H1 (cell line): Measurements from ENCODE around the gene ASCL5. TPM values are rescaled to one million over a fixed set of nuclear protein-coding genes. Genes with fewer than 3 reads are reported as not detected.

Experiments
- EZH2 ChIP-seq: fragments of 200-600 bp; sonication (generic); IDR thresholded peaks from 2 replicates; pipeline ENCODE4 v1.7.1; 2012; ENCODE audit warnings: low read depth, mild to moderate bottlenecking, moderate library complexity, low read length, inconsistent platforms; ENCODE audit not compliant: severe bottlenecking
- HDAC2 ChIP-seq, 2 experiments: fragments of 300-600 bp in 1 of 2; sonication (generic) in 1 of 2; IDR thresholded peaks; 2 replicates each; pipeline ENCODE4 v1.6.1; 2011 to 2012; ENCODE audit warnings: low read depth in 2 of 2, low read length in 2 of 2, mild to moderate bottlenecking in 2 of 2, moderate library complexity in 2 of 2, borderline replicate concordance in 1 of 2, inconsistent platforms in 1 of 2
- KDM1A ChIP-seq: fragments of 200-600, 300-600 bp; sonication (generic); IDR thresholded peaks from 2 replicates; pipeline ENCODE4 v1.7.1; 2016; ENCODE audit warnings: mild to moderate bottlenecking, low read length, borderline replicate concordance
- MAFK ChIP-seq: IDR thresholded peaks from 2 replicates; pipeline ENCODE4 v1.6.1; 2012; ENCODE audit warnings: low read depth, mild to moderate bottlenecking, improper control_type of control experiment, low read length
- SAP30 ChIP-seq: fragments of 300-600 bp; sonication (generic); IDR thresholded peaks from 2 replicates; pipeline ENCODE4 v1.7.1; 2012; ENCODE audit warnings: low read length, moderate library complexity, mild to moderate bottlenecking, inconsistent platforms; ENCODE audit not compliant: insufficient read depth, insufficient replicate concordance
- polyA plus RNA-seq, 7 experiments: library from polyadenylated mRNA; depleted of rRNA in 3 of 7; stranded (reverse) in 5 of 7; unstranded in 2 of 7; fragments of >200 nt in 5 of 7; fragments of 200-250 nt in 2 of 7; gene quantifications; 1 replicate in 5 of 7; 2 replicates in 1 of 7; 4 replicates in 1 of 7; pipeline versions ENCODE4 v1.2.1 to v1.2.3, GENCODE V29; 2011 to 2013; ENCODE audit warnings: missing spikeins in 2 of 7, mixed read lengths in 2 of 7
- total RNA-seq: library from RNA; stranded (reverse); fragmentation: NEBNext Ultra II Directional; extraction: Animal tissue kit (Norgen Biotek cat#: 25700); gene quantifications from 2 replicates; pipeline ENCODE4 v1.2.1, GENCODE V29; 2021

Gene ASCL5
- total and polyA plus RNA-seq, 2 of the 8 experiments (the other 6 are each of a cell fraction or from before 2014, with no cell fraction given): 0.29 to 0.41 TPM

- TF ChIP-seq HDAC2 (IDR thresholded peaks at IDR 0.05; ENCODE audit: borderline replicate concordance in 1 of 2, low read depth in 2 of 2, low read length in 2 of 2): no peak
- TF ChIP-seq KDM1A: no peak
- TF ChIP-seq MAFK: no peak
- TF ChIP-seq EZH2: no peak
- no peak for TF ChIP-seq SAP30
These were observed 15.8 kb downstream of the ASCL5 start (continued) for GRCh38 chr1:201111156-201111555.
